NT2/D1 (cell line): ENCODE measurements around the gene VAV3.

ENCODE experiments used
- DNase-seq: peaks from one replicate; pipeline ENCODE4 v3.0.0-alpha.2; 2011; ENCODE audit warnings: low read depth, low spot score
- H3K27me3 ChIP-seq: 2 replicates; pipeline ENCODE4 v1.6.0; 2011; ENCODE audit warnings: mild to moderate bottlenecking; ENCODE audit not compliant: insufficient read length, insufficient read depth
- H3K36me3 ChIP-seq: 2 replicates; pipeline ENCODE4 v1.6.1; 2011; ENCODE audit warnings: mild to moderate bottlenecking, low read length, mixed read lengths; ENCODE audit not compliant: insufficient read depth, insufficient read length
- H3K4me1 ChIP-seq: 2 replicates; pipeline ENCODE4 v1.5.1; 2011; ENCODE audit not compliant: insufficient read depth, insufficient read length
- H3K4me3 ChIP-seq: 2 replicates; pipeline ENCODE4 v1.5.1; 2011; ENCODE audit warnings: low read depth; ENCODE audit not compliant: insufficient read length
- H3K9ac ChIP-seq: 2 replicates; pipeline ENCODE4 v1.6.0; 2011; ENCODE audit warnings: low read depth; ENCODE audit not compliant: insufficient read length
- H3K9me3 ChIP-seq: 2 replicates; pipeline ENCODE4 v1.5.1; 2011; ENCODE audit warnings: mild to moderate bottlenecking, low read length; ENCODE audit not compliant: insufficient read depth
- SUZ12 ChIP-seq: IDR thresholded peaks from 2 replicates; pipeline ENCODE4 v1.6.1; 2011; ENCODE audit not compliant: insufficient read length, insufficient read depth; ENCODE audit errors: extremely low read depth
- YY1 ChIP-seq: IDR thresholded peaks from 2 replicates; pipeline ENCODE4 v1.6.1; 2011; ENCODE audit not compliant: insufficient read length, insufficient read depth
- ZNF274 ChIP-seq: IDR thresholded peaks from 2 replicates; pipeline ENCODE4 v1.6.1; 2011; ENCODE audit warnings: mild to moderate bottlenecking, low read depth, low read length

The VAV3 gene

GRCh38 chr1:107590087-107590486, 374.9 kb downstream of the VAV3 start:
- Histone ChIP-seq H3K4me3 (no peak overlapping the region), H3K9me3 (no peaks in the 10 kb centered on the region), H3K36me3 (no peaks in the 10 kb centered on the region), H3K4me1 (no peaks in the 10 kb centered on the region), H3K9ac (no peak overlapping the region), H3K27me3 (no peaks in the 10 kb centered on the region)
- TF ChIP-seq ZNF274, result no peak
- no peak for DNase-seq

- H3K36me3 ChIP-seq, result no peaks in the 10 kb centered on the region
- no peak overlapping the region for H3K9ac ChIP-seq
- no peaks in the 10 kb centered on the region for H3K4me1 ChIP-seq
- DNase-seq, result no peak
- H3K4me3 ChIP-seq, result no peak overlapping the region
- no peaks in the 10 kb centered on the region for H3K27me3 ChIP-seq
- TF ChIP-seq ZNF274 (no peak), YY1 (no peak), SUZ12 (no peak)
- H3K9me3 ChIP-seq, result no peaks in the 10 kb centered on the region
Observed at GRCh38 chr1:107588321-107588720, 376.7 kb downstream of the VAV3 start.

GRCh38 chr1:107575226-107575625, 389.8 kb downstream of the VAV3 start:
- no peak for TF ChIP-seq YY1
- no peak for TF ChIP-seq ZNF274
- no peak for TF ChIP-seq SUZ12
- Histone ChIP-seq H3K9ac (no peak overlapping the region), H3K27me3 (no peaks in the 10 kb centered on the region), H3K36me3 (no peaks in the 10 kb centered on the region), H3K9me3 (no peaks in the 10 kb centered on the region), H3K4me3 (no peak overlapping the region), H3K4me1 (no peaks in the 10 kb centered on the region)
- no peak for DNase-seq

GRCh38 chr1:107574044-107574443, 390.9 kb downstream of the VAV3 start:
- no peak for DNase-seq
- H3K27me3 ChIP-seq, result no peaks in the 10 kb centered on the region
- H3K4me3 ChIP-seq, result no peak overlapping the region
- H3K9me3 ChIP-seq, result no peaks in the 10 kb centered on the region
- no peak overlapping the region for H3K9ac ChIP-seq
- H3K4me1 ChIP-seq, result no peaks in the 10 kb centered on the region
- no peaks in the 10 kb centered on the region for H3K36me3 ChIP-seq
- no peak for TF ChIP-seq ZNF274
- no peak for TF ChIP-seq SUZ12
- TF ChIP-seq YY1, result no peak

- TF ChIP-seq SUZ12 (no peak), YY1 (no peak), ZNF274 (no peak)
- Histone ChIP-seq H3K4me1 (no peaks in the 10 kb centered on the region), H3K36me3 (no peaks in the 10 kb centered on the region), H3K27me3 (no peaks in the 10 kb centered on the region), H3K4me3 (no peak overlapping the region), H3K9ac (no peak overlapping the region), H3K9me3 (no peaks in the 10 kb centered on the region)
- no peak for DNase-seq
Observed at GRCh38 chr1:107572674-107573211, 392.2 kb downstream of the VAV3 start.

- TF ChIP-seq YY1 (no peak), SUZ12 (no peak), ZNF274 (no peak)
- Histone ChIP-seq H3K36me3 (no peaks in the 10 kb centered on the region), H3K4me1 (no peaks in the 10 kb centered on the region), H3K4me3 (no peak overlapping the region), H3K9me3 (no peaks in the 10 kb centered on the region), H3K27me3 (no peaks in the 10 kb centered on the region), H3K9ac (no peak overlapping the region)
- DNase-seq, result no peak
Observed at GRCh38 chr1:107570768-107571167, 394.2 kb downstream of the VAV3 start.

- TF ChIP-seq YY1 (no peak), SUZ12 (no peak), ZNF274 (no peak)
- Histone ChIP-seq H3K27me3 (no peaks in the 10 kb centered on the region), H3K36me3 (no peaks in the 10 kb centered on the region), H3K4me3 (no peak overlapping the region), H3K9me3 (no peaks in the 10 kb centered on the region), H3K9ac (no peak overlapping the region), H3K4me1 (no peaks in the 10 kb centered on the region)
- no peak for DNase-seq
Observed at GRCh38 chr1:107563441-107563840, 401.5 kb downstream of the VAV3 start.

GRCh38 chr1:107559881-107560280, 405.1 kb downstream of the VAV3 start:
- no peak for TF ChIP-seq YY1
- TF ChIP-seq ZNF274, result no peak
- no peak for TF ChIP-seq SUZ12
- H3K4me1 ChIP-seq, result no peaks in the 10 kb centered on the region
- H3K9ac ChIP-seq, result no peak overlapping the region
- H3K27me3 ChIP-seq, result no peaks in the 10 kb centered on the region
- no peak for DNase-seq
- no peaks in the 10 kb centered on the region for H3K9me3 ChIP-seq
- no peaks in the 10 kb centered on the region for H3K36me3 ChIP-seq
- H3K4me3 ChIP-seq, result no peak overlapping the region
